K562 (cell line): ENCODE measurements around the gene IGSF8. TPM values are rescaled to one million over a fixed set of nuclear protein-coding genes. Genes with fewer than 3 reads are reported as not detected.

Source experiments
- ATAC-seq: fragments of 200-7000 bp; cut with Tn5 transposase; 3 replicates; pipeline ENCODE4 v1.9.1; 2020; ENCODE audit warnings: moderate library complexity
- BruUV-seq: library from RNA; stranded (reverse); fragments of 400-500 nt; replicated peaks from 2 replicates; lab custom pipeline; 2021; lab: Mats Ljungman, UMichigan
- CTCF ChIA-PET: fragments of 300-600 bp; formaldehyde crosslinking; extraction: SDS; loops from one replicate; lab custom pipeline; 2021; ENCODE audit warnings: low intra/inter-chr PET ratio; lab: Yijun Ruan, JAX
- POLR2A ChIA-PET: fragments of 300-600, 350-650 bp; sonication (Branson Sonifier 250); formaldehyde crosslinking; extraction: SDS; loops from one replicate; lab custom pipeline; 2021; ENCODE audit warnings: antibody characterized with exemption, inconsistent platforms; lab: Yijun Ruan, JAX
- DNase-seq, 4 experiments: peaks; one replicate each; pipeline versions ENCODE4 v3.0.0 to v3.0.0-alpha.2; 2011 to 2018; ENCODE audit warnings: low spot score in 3 of 4, mixed read lengths in 3 of 4; ENCODE audit errors: extremely low read depth in 1 of 4
- FAIRE-seq: peaks from 2 replicates; lab custom pipeline; 2011; peaks lifted over from hg19 to GRCh38; lab: Jason Lieb, UNC
- H2AFZ ChIP-seq: 2 replicates; pipeline ENCODE4 v1.6.0; 2011; ENCODE audit warnings: low read depth, low read length, control low read depth, inconsistent platforms
- H3K27ac ChIP-seq: fragments of 200-600 bp; 3 replicates; pipeline ENCODE4 v1.8.0; 2011; ENCODE audit warnings: low read depth, mild to moderate bottlenecking, control low read depth, inconsistent platforms, low read length, moderate library complexity, mixed read lengths; ENCODE audit errors: extremely low read depth
- H3K27me3 ChIP-seq, 2 experiments: fragments of 300-600 bp in 1 of 2; 2 replicates in 1 of 2; 3 replicates in 1 of 2; pipeline versions ENCODE4 v1.6.0 to v1.8.0; 2011; ENCODE audit warnings: inconsistent platforms in 2 of 2, low read length in 2 of 2, mild to moderate bottlenecking in 1 of 2, mixed read lengths in 1 of 2, moderate library complexity in 1 of 2; ENCODE audit not compliant: control insufficient read depth in 2 of 2, insufficient read depth in 2 of 2
- H3K36me3 ChIP-seq: fragments of 300-600 bp; 3 replicates; pipeline ENCODE4 v1.8.0; 2011; ENCODE audit warnings: mild to moderate bottlenecking, low read length, inconsistent platforms; ENCODE audit not compliant: control insufficient read depth, insufficient read depth
- H3K4me1 ChIP-seq, 2 experiments: fragments of 200-600 bp in 1 of 2; replicated peaks in 1 of 2; 2 replicates in 1 of 2; 3 replicates in 1 of 2; pipeline versions ENCODE4 v1.5.1 to v1.8.0; 2011; ENCODE audit warnings: inconsistent platforms in 2 of 2, low read length in 2 of 2, mild to moderate bottlenecking in 1 of 2, mixed read lengths in 1 of 2, moderate library complexity in 1 of 2; ENCODE audit not compliant: control insufficient read depth in 2 of 2, insufficient read depth in 2 of 2
- H3K4me2 ChIP-seq: 2 replicates; pipeline ENCODE4 v1.6.1; 2011; ENCODE audit warnings: low read length, control low read depth, inconsistent platforms, mixed read lengths; ENCODE audit not compliant: insufficient read depth
- H3K4me3 ChIP-seq: fragments of 200-600 bp; sonication (generic), shearing (Covaris generic); 2 replicates; pipeline ENCODE4 v1.5.1; 2016; ENCODE audit warnings: control low read depth, inconsistent platforms
- H3K79me2 ChIP-seq: fragments of 200-600 bp; 3 replicates; pipeline ENCODE4 v1.8.0; 2011; ENCODE audit warnings: low read length, inconsistent platforms; ENCODE audit not compliant: control insufficient read depth, insufficient read depth
- H3K9ac ChIP-seq, 2 experiments: 2 replicates each; pipeline versions ENCODE4 v1.6.0 to v1.6.1; 2011; ENCODE audit warnings: low read depth in 2 of 2, low read length in 2 of 2, control low read depth in 1 of 2, inconsistent platforms in 1 of 2, mild to moderate bottlenecking in 1 of 2, mixed read lengths in 1 of 2; ENCODE audit not compliant: insufficient read depth in 1 of 2
- H3K9me1 ChIP-seq: one replicate; pipeline ENCODE4 v1.6.0; 2011; ENCODE audit warnings: inconsistent platforms, mild to moderate bottlenecking, low read length, moderate library complexity; ENCODE audit not compliant: control insufficient read depth, insufficient read depth
- H3K9me3 ChIP-seq: replicated peaks from 2 replicates; pipeline ENCODE4 v1.5.1; 2011; ENCODE audit warnings: low read depth, low read length, inconsistent platforms; ENCODE audit not compliant: control insufficient read depth, insufficient read depth
- H4K20me1 ChIP-seq: replicated peaks from 2 replicates; pipeline ENCODE4 v1.6.1; 2011; ENCODE audit warnings: low read length, inconsistent platforms, mixed read lengths; ENCODE audit not compliant: control insufficient read depth, insufficient read depth
- E2F6 ChIP-seq, 2 experiments: IDR thresholded peaks; 2 replicates each; pipeline ENCODE4 v1.6.1; 2011; ENCODE audit warnings: borderline replicate concordance in 1 of 2, control low read depth in 1 of 2, low read depth in 1 of 2, low read length in 1 of 2, mild to moderate bottlenecking in 1 of 2, mixed read lengths in 1 of 2, moderate library complexity in 1 of 2; ENCODE audit not compliant: insufficient read depth in 1 of 2, insufficient read length in 1 of 2, poor library complexity in 1 of 2, severe bottlenecking in 1 of 2; ENCODE audit errors: extremely low read depth in 1 of 2
- MEF2A ChIP-seq: IDR thresholded peaks from 2 replicates; pipeline ENCODE4 v1.6.1; 2011; ENCODE audit warnings: low read depth, mild to moderate bottlenecking, low read length, moderate library complexity; ENCODE audit not compliant: control insufficient read depth
- PRDM10 ChIP-seq: fragments of 450-650 bp; IDR thresholded peaks from 2 replicates; pipeline ENCODE4 v1.6.1; 2018; ENCODE audit not compliant: partially characterized antibody
- SMARCB1 ChIP-seq: IDR thresholded peaks from 2 replicates; pipeline ENCODE4 v1.6.1; 2011; ENCODE audit warnings: improper control_type of control experiment, low read depth; ENCODE audit not compliant: insufficient read length
- ZFP36 ChIP-seq: fragments of 150-350 bp; IDR thresholded peaks from 2 replicates; pipeline ENCODE4 v1.6.1; 2018; ENCODE audit warnings: low read length, low read depth; ENCODE audit not compliant: partially characterized antibody
- ZNF830 ChIP-seq: fragments of 250-450 bp; sonication (Bioruptor Pico); IDR thresholded peaks from 2 replicates; pipeline ENCODE4 v1.5.0; 2021; ENCODE audit warnings: mild to moderate bottlenecking
- WGBS: fragments of 100-300 bp; shearing (Covaris generic); methylation state at CpG from one replicate; pipeline ENCODE4 v1.1.6; 2016; ENCODE audit warnings: low coverage, mixed read lengths; ENCODE audit not compliant: insufficient coverage; ENCODE audit errors: missing lambda C conversion rate; 5-methylcytosine and 5-hydroxymethylcytosine counted together
- in situ Hi-C: fragments of 300-500 bp; cut with MboI; formaldehyde crosslinking; loops from 4 replicates; pipeline ENCODE4 v1.15.0; 2018; ENCODE audit warnings: inconsistent platforms, mixed read lengths
- intact Hi-C: fragments of 100-400 bp; cut with micrococcal nuclease; formaldehyde crosslinking; loops from 2 replicates; pipeline ENCODE4 v1.14.2; 2022
- polyA plus RNA-seq, 8 experiments: library from polyadenylated mRNA; depleted of rRNA in 4 of 8; stranded (reverse) in 5 of 8; unstranded in 3 of 8; fragments of >200 nt; fragmentation: Nextera tagmentation in 2 of 8; fragmentation: Illumina TruSeq in 1 of 8; extraction: Ambion mirVana in 2 of 8; extraction: Trizol in 1 of 8; gene quantifications; 2 replicates each; pipeline versions ENCODE4 v1.2.1 to v1.2.3, GENCODE V29; 2011 to 2014; ENCODE audit warnings: inconsistent platforms in 1 of 8, missing spikeins in 1 of 8
- total RNA-seq, 7 experiments: library from RNA; depleted of rRNA in 6 of 7; stranded (reverse); fragments of >200 nt in 6 of 7; fragmentation: Illumina TruSeq in 2 of 7; extraction: Trizol in 2 of 7; gene quantifications; 2 replicates each; pipeline versions ENCODE4 v1.2.1 to v1.2.3, GENCODE V29; 2011 to 2021; ENCODE audit warnings: low replicate concordance in 1 of 7

The IGSF8 gene
- total and polyA plus RNA-seq, 9 of the 15 experiments (the other 6 are each of a cell fraction or from before 2014, with no cell fraction given): 0.32 to 11.7 (median 3.2) TPM

- intact Hi-C loops: loop anchor here (5.0 kb wide), 1 partner anchor 113 kb away; no protein-coding TSS in a partner anchor
- peaks cover 11 to 20% of the 10 kb centered on the region in 2 experiments; a peak in 4 of 5 replicates for H3K4me1 ChIP-seq
Measured at GRCh38 chr1:160049101-160049500, 49.3 kb downstream of the IGSF8 start.

GRCh38 chr1:160048335-160048734, 50.1 kb downstream of the IGSF8 start:
- H4K20me1 ChIP-seq: 0 out of 2 replicates have a peak, but pooled peaks cover 3% of the 10 kb centered on the region
- H3K27ac ChIP-seq: no peak overlapping the region
- H3K9me1 ChIP-seq: no peaks in the 10 kb centered on the region
- POLR2A ChIA-PET: interaction anchor here (0.6 to 0.9 kb wide), 2 partner anchors 24 to 219 kb away, joined by 3 read pairs; no protein-coding TSS in a partner anchor
- no peak overlapping the region for H3K4me2 ChIP-seq
- H3K27me3 ChIP-seq: peaks cover 10 to 17% of the 10 kb centered on the region in 2 experiments; a peak in 4 of 5 replicates
- DNase-seq (no peak), ATAC-seq (no peak), FAIRE-seq (no peak)
- H3K9me3 ChIP-seq: no peaks in the 10 kb centered on the region
- in situ Hi-C loops: no loop called here
- H3K9ac ChIP-seq: no peak overlapping the region
- H2AFZ ChIP-seq: no peak overlapping the region
- TF ChIP-seq PRDM10 (no peak), SMARCB1 (no peak), ZNF830 (CRISPR knock-in tag) (no peak)
- no TSS peak for BruUV-seq
- CTCF ChIA-PET: interaction anchor here (0.9 kb wide), 1 partner anchor 38 kb away, joined by 3 read pairs; no protein-coding TSS in a partner anchor
- H3K4me1 ChIP-seq: peaks cover 11 to 20% of the 10 kb centered on the region in 2 experiments; a peak in 4 of 5 replicates
- no peaks in the 10 kb centered on the region for H3K79me2 ChIP-seq
- H3K36me3 ChIP-seq: no peaks in the 10 kb centered on the region
- intact Hi-C loops: loop anchor here (5.0 kb wide), 1 partner anchor 114 kb away; no protein-coding TSS in a partner anchor
- no peak overlapping the region for H3K4me3 ChIP-seq

More at GRCh38 chr1:160049101-160049500, 49.3 kb downstream of the IGSF8 start:
- POLR2A ChIA-PET: interaction anchor here (0.9 kb wide), 1 partner anchor 25 kb away, joined by 3 read pairs; no protein-coding TSS in a partner anchor
- ATAC-seq: no peak
- H3K79me2 ChIP-seq: no peaks in the 10 kb centered on the region
- no peaks in the 10 kb centered on the region for H3K36me3 ChIP-seq
- no peaks in the 10 kb centered on the region for H3K9me3 ChIP-seq
- H3K4me2 ChIP-seq: no peak overlapping the region
- TF ChIP-seq ZFP36: peak; percentile 39
- TF ChIP-seq MEF2A: no peak
- no peak for TF ChIP-seq E2F6 (IDR thresholded peaks at IDR 0.05; ENCODE audit: borderline replicate concordance in 1 of 2, extremely low read depth in 1 of 2, insufficient read depth in 1 of 2, insufficient read length in 1 of 2, low read depth in 1 of 2, low read length in 1 of 2, poor library complexity in 1 of 2, severe bottlenecking in 1 of 2)
- TF ChIP-seq, all 486 proteins: peak for 1
- no peak overlapping the region for H3K27ac ChIP-seq
- H3K9ac ChIP-seq: no peak overlapping the region
- no peaks in the 10 kb centered on the region for H3K9me1 ChIP-seq
- FAIRE-seq (no peak), DNase-seq (peak in 2 of 4 experiments; percentile 28)
- H4K20me1 ChIP-seq: 0 out of 2 replicates have a peak, but pooled peaks cover 3% of the 10 kb centered on the region
- no peak overlapping the region for H2AFZ ChIP-seq
- BruUV-seq: no TSS peak
- in situ Hi-C loops: no loop called here
- H3K27me3 ChIP-seq: peaks cover 10 to 25% of the 10 kb centered on the region in 2 experiments
- no peak overlapping the region for H3K4me3 ChIP-seq
- 13% methylated on average over 3 of the region's 3 CpGs for WGBS
- CTCF ChIA-PET: interaction anchor here (0.9 kb wide), 2 partner anchors 30 to 37 kb away, joined by 3 to 4 read pairs; no protein-coding TSS in a partner anchor
